ENCODE measurements around the gene SLFNL1. TPM values are rescaled to one million over a fixed set of nuclear protein-coding genes. Genes with fewer than 3 reads are reported as not detected.

The SLFNL1 gene
- total and polyA plus RNA-seq, 4 donors = 0.02 to 0.68 (median 0.38) TPM

DNA sequence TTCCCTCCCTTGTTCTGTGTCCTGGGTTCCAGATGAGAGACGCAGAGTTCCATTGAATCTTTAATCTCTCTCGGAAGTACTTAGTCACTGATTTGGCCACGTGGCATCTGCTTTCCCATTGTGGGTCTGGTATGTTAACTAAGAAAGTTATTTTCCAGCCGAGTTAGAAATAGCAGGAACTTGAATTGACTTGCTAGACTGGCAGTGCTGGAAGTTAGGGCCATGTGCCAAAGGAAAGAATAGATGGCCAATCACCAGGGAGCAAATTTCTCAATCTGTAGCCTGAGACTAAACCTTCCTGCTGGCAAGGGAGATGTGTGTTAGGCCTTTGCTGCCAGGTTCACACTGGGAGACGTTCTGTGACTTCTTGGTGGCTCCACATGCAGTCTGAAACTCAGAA lies 24.2 kb upstream of the SLFNL1 start:
- Histone ChIP-seq H3K4me3 (ENCODE audit: low read depth in 1 of 3, low read length in 3 of 3) (no peak overlapping the region), H3K27me3 (ENCODE audit: control insufficient read depth in 4 of 4, insufficient read depth in 4 of 4, low read length in 3 of 4) (no peaks in the 10 kb centered on the region), H3K4me1 (ENCODE audit: control insufficient read depth in 4 of 4, insufficient read depth in 4 of 4, low read length in 3 of 4) (peaks cover 9 to 32% (median 28%) of the 10 kb centered on the region in 4 donors), H3K36me3 (ENCODE audit: control insufficient read depth in 4 of 4, insufficient read depth in 3 of 4, low read depth in 1 of 4, low read length in 3 of 4) (peaks cover 0 to 10% (median 3%) of the 10 kb centered on the region in 4 donors), H3K9ac (ENCODE audit: low read depth in 1 of 2, low read length in 2 of 2) (peak overlapping the region in 1 of 2 donors; percentile 12), H3K27ac (ENCODE audit: low read depth in 1 of 2, low read length in 2 of 2) (peak overlapping the region; percentile 69 to 81), H3K9me3 (ENCODE audit: control insufficient read depth in 4 of 4, low read length in 3 of 4) (no peaks in the 10 kb centered on the region)
- no peak for DNase-seq (ENCODE audit: low spot score)
- TF ChIP-seq FOXA2 (IDR thresholded peaks at IDR 0.05) = no peak
- TF ChIP-seq YY1 (IDR thresholded peaks at IDR 0.05) = no peak
- TF ChIP-seq RAD21 (IDR thresholded peaks at IDR 0.05) = peak in 1 of 2 donors; percentile 27
- no peak for TF ChIP-seq NR2F2 (IDR thresholded peaks at IDR 0.05)
- TF ChIP-seq ATF3 (IDR thresholded peaks at IDR 0.05) = no peak
- TF ChIP-seq, protein P1, sequence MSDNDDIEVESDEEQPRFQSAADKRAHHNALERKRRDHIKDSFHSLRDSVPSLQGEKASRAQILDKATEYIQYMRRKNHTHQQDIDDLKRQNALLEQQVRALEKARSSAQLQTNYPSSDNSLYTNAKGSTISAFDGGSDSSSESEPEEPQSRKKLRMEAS (IDR thresholded peaks at IDR 0.05) = no peak
- no peak for TF ChIP-seq FOXA1 (IDR thresholded peaks at IDR 0.05)
- TF ChIP-seq, protein P2, sequence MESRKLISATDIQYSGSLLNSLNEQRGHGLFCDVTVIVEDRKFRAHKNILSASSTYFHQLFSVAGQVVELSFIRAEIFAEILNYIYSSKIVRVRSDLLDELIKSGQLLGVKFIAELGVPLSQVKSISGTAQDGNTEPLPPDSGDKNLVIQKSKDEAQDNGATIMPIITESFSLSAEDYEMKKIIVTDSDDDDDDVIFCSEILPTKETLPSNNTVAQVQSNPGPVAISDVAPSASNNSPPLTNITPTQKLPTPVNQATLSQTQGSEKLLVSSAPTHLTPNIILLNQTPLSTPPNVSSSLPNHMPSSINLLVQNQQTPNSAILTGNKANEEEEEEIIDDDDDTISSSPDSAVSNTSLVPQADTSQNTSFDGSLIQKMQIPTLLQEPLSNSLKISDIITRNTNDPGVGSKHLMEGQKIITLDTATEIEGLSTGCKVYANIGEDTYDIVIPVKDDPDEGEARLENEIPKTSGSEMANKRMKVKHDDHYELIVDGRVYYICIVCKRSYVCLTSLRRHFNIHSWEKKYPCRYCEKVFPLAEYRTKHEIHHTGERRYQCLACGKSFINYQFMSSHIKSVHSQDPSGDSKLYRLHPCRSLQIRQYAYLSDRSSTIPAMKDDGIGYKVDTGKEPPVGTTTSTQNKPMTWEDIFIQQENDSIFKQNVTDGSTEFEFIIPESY (IDR thresholded peaks at IDR 0.05) = no peak
- no peak for TF ChIP-seq TAF1 (conservative IDR thresholded peaks at IDR 0.05)
- TF ChIP-seq HNF4A (conservative IDR thresholded peaks at IDR 0.05) = peak; percentile 36 to 56
- TF ChIP-seq RXRA (IDR thresholded peaks at IDR 0.05) = peak; percentile 27 to 46
- peak; percentile 14 for TF ChIP-seq SP1 (IDR thresholded peaks at IDR 0.05)
- TF ChIP-seq REST (IDR thresholded peaks at IDR 0.05) = no peak
- peak in 1 of 2 donors; percentile 13 for TF ChIP-seq EGR1 (IDR thresholded peaks at IDR 0.05; ENCODE audit: low read depth in 2 of 2)
- no peak for TF ChIP-seq GABPA (IDR thresholded peaks at IDR 0.05 in 1 of 2, conservative IDR thresholded peaks at IDR 0.05 in 1 of 2)
- TF ChIP-seq HNF4G (IDR thresholded peaks at IDR 0.05) = no peak
- TF ChIP-seq, protein P3, sequence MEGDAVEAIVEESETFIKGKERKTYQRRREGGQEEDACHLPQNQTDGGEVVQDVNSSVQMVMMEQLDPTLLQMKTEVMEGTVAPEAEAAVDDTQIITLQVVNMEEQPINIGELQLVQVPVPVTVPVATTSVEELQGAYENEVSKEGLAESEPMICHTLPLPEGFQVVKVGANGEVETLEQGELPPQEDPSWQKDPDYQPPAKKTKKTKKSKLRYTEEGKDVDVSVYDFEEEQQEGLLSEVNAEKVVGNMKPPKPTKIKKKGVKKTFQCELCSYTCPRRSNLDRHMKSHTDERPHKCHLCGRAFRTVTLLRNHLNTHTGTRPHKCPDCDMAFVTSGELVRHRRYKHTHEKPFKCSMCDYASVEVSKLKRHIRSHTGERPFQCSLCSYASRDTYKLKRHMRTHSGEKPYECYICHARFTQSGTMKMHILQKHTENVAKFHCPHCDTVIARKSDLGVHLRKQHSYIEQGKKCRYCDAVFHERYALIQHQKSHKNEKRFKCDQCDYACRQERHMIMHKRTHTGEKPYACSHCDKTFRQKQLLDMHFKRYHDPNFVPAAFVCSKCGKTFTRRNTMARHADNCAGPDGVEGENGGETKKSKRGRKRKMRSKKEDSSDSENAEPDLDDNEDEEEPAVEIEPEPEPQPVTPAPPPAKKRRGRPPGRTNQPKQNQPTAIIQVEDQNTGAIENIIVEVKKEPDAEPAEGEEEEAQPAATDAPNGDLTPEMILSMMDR (IDR thresholded peaks at IDR 0.05; ENCODE audit: low read depth, low read length, missing input control) = no peak
- peak in 1 of 2 donors; percentile 32 for TF ChIP-seq JUND (IDR thresholded peaks at IDR 0.05)
- WGBS = 53% methylated on average over 5 of the region's 5 CpGs
